GM12801 (cell line): Measurements from ENCODE around the gene S1PR3.

Source experiments
- CTCF ChIP-seq: IDR thresholded peaks from one replicate; pipeline ENCODE4 v1.5.1; 2011; ENCODE audit warnings: control low read depth; ENCODE audit not compliant: insufficient read length; ENCODE audit errors: extremely low read depth

The S1PR3 gene

GRCh38 chr9:88991066-88992034 lies at the start of gene S1PR3:
Gene S1PR3, plus strand, starts transcription at chr9:88991468. Its CDS starts 9,733 bp downstream, at chr9:89001201.
- no peak for TF ChIP-seq CTCF

DNA sequence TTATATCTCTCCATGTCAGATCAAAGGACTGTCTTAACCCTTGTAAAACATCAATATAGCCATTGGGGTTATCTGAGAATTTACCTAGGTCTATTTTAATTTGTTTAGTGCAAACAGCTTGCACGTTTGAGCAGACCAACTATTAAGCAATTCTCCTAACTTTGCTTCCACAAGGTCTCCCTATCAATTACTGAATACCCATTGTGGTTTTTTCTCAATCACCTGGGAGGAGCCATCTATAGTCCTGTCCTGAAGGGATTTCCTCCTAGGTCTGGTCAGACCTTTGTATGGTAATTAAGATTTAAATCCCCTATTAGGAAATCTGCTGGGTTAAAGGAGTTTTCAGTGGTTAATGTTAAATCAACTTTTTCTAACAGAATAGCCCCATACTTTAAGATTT lies 48.9 kb upstream of the S1PR3 start:
- TF ChIP-seq CTCF: no peak

- TF ChIP-seq CTCF: no peak
Measured at GRCh38 chr9:88945636-88946333, 45.5 kb upstream of the S1PR3 start.

GRCh38 chr9:88947581-88948573 lies 43.4 kb upstream of the S1PR3 start:
- no peak for TF ChIP-seq CTCF

DNA sequence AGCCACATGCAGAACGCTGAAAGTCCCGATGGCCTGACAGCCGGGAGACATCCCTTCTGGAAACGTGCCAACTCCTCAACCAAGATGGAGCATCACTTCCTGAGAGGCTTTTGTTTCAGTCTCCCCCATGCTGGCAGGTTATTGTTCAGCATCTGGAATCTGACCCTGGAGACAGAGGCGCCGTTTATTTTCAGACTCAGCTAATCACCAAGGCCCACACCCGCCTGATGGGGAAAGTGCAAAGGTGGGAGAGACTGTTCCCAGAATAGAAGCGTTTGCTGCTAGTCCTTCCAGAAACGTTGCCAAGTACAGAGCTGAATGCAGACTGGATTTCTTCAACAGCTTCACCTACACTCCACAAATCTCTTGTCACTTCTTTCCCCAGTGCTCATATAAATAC lies 41.8 kb upstream of the S1PR3 start:
- TF ChIP-seq CTCF: no peak

- no peak for TF ChIP-seq CTCF
Measured at GRCh38 chr9:88949961-88950340, 41.3 kb upstream of the S1PR3 start.
